H9 (cell line): Measurements from ENCODE around the gene KMT5B. TPM values are rescaled to one million over a fixed set of nuclear protein-coding genes. Genes with fewer than 3 reads are reported as not detected.

Source experiments
- DNase-seq: peaks from one replicate; pipeline ENCODE4 v3.0.0-alpha.2; 2017
- H2AFZ ChIP-seq: one replicate; pipeline ENCODE4 v1.6.1; 2013; ENCODE audit warnings: mild to moderate bottlenecking, low read length, control low read depth, moderate library complexity
- H2AK5ac ChIP-seq: 2 replicates; pipeline ENCODE4 v1.6.1; 2013; ENCODE audit warnings: low read length, control low read depth, mixed read lengths; ENCODE audit not compliant: insufficient read length
- H2BK120ac ChIP-seq: one replicate; pipeline ENCODE4 v1.6.1; 2013; ENCODE audit warnings: low read depth, mild to moderate bottlenecking, low read length, control low read depth, inconsistent platforms; ENCODE audit not compliant: poor library complexity, severe bottlenecking
- H2BK12ac ChIP-seq: 2 replicates; pipeline ENCODE4 v1.6.1; 2013; ENCODE audit warnings: low read length, control low read depth, mixed read lengths, low read depth; ENCODE audit not compliant: insufficient read length
- H2BK15ac ChIP-seq: 2 replicates; pipeline ENCODE4 v1.6.1; 2013; ENCODE audit warnings: low read depth, low read length, control low read depth
- H2BK20ac ChIP-seq: one replicate; pipeline ENCODE4 v1.6.1; 2013; ENCODE audit warnings: low read depth, mild to moderate bottlenecking, low read length, control low read depth, inconsistent platforms; ENCODE audit not compliant: poor library complexity, severe bottlenecking
- H2BK5ac ChIP-seq: 2 replicates; pipeline ENCODE4 v1.6.1; 2013; ENCODE audit warnings: low read length, control low read depth, mixed read lengths; ENCODE audit not compliant: insufficient read length
- H3K14ac ChIP-seq: 2 replicates; pipeline ENCODE4 v1.6.1; 2013; ENCODE audit warnings: low read length, control low read depth; ENCODE audit not compliant: insufficient read depth
- H3K18ac ChIP-seq: 2 replicates; pipeline ENCODE4 v1.6.1; 2013; ENCODE audit warnings: low read depth, mild to moderate bottlenecking, mixed read lengths, low read length, control low read depth; ENCODE audit not compliant: insufficient read length
- H3K23ac ChIP-seq: 2 replicates; pipeline ENCODE4 v1.6.1; 2013; ENCODE audit warnings: low read length, control low read depth, mixed read lengths, low read depth; ENCODE audit not compliant: insufficient read length
- H3K23me2 ChIP-seq: 2 replicates; pipeline ENCODE4 v1.6.1; 2013; ENCODE audit warnings: low read depth, mild to moderate bottlenecking, mixed read lengths, low read length, control low read depth; ENCODE audit not compliant: insufficient read length, poor library complexity, severe bottlenecking
- H3K27ac ChIP-seq: 2 replicates; pipeline ENCODE4 v1.5.1; 2013; ENCODE audit warnings: low read length, control low read depth, mixed read lengths, low read depth; ENCODE audit not compliant: insufficient read length
- H3K27me3 ChIP-seq: 2 replicates; pipeline ENCODE4 v1.6.1; 2013; ENCODE audit warnings: low read length, control low read depth, inconsistent platforms; ENCODE audit not compliant: insufficient read depth
- H3K4ac ChIP-seq: 2 replicates; pipeline ENCODE4 v1.6.1; 2013; ENCODE audit warnings: low read depth, mild to moderate bottlenecking, control low read depth, inconsistent platforms, low read length, moderate library complexity
- H3K4me1 ChIP-seq: 2 replicates; pipeline ENCODE4 v1.6.1; 2013; ENCODE audit warnings: low read length, control low read depth, inconsistent platforms; ENCODE audit not compliant: insufficient read depth
- H3K4me2 ChIP-seq: 2 replicates; pipeline ENCODE4 v1.6.1; 2013; ENCODE audit warnings: low read length, control low read depth, mixed read lengths; ENCODE audit not compliant: insufficient read length, insufficient read depth
- H3K56ac ChIP-seq: 2 replicates; pipeline ENCODE4 v1.6.1; 2013; ENCODE audit warnings: low read depth, mild to moderate bottlenecking, mixed read lengths, low read length, control low read depth; ENCODE audit not compliant: insufficient read length
- H3K79me1 ChIP-seq: 2 replicates; pipeline ENCODE4 v1.6.1; 2013; ENCODE audit warnings: low read depth, mild to moderate bottlenecking, moderate library complexity, low read length, control low read depth, inconsistent platforms; ENCODE audit not compliant: insufficient read depth, poor library complexity, severe bottlenecking
- H3K79me2 ChIP-seq: 2 replicates; pipeline ENCODE4 v1.6.1; 2013; ENCODE audit warnings: low read length, control low read depth, inconsistent platforms; ENCODE audit not compliant: insufficient read depth
- H3K9ac ChIP-seq: 2 replicates; pipeline ENCODE4 v1.6.1; 2013; ENCODE audit warnings: low read length, control low read depth, mixed read lengths; ENCODE audit not compliant: insufficient read length; ENCODE audit errors: extremely low read depth
- H3K9me3 ChIP-seq: one replicate; pipeline ENCODE4 v1.6.1; 2013; ENCODE audit warnings: low read depth, low read length, inconsistent platforms; ENCODE audit not compliant: control insufficient read depth
- H3T11ph ChIP-seq: one replicate; pipeline ENCODE4 v1.6.1; 2013; ENCODE audit warnings: mild to moderate bottlenecking, low read length, control low read depth, inconsistent platforms
- H4K20me1 ChIP-seq: one replicate; pipeline ENCODE4 v1.6.1; 2013; ENCODE audit not compliant: control insufficient read depth, insufficient read length, insufficient read depth
- H4K5ac ChIP-seq: 2 replicates; pipeline ENCODE4 v1.6.1; 2013; ENCODE audit warnings: low read depth, mild to moderate bottlenecking, mixed read lengths, low read length, control low read depth; ENCODE audit not compliant: insufficient read length
- H4K8ac ChIP-seq: replicated peaks from 2 replicates; pipeline ENCODE4 v1.6.1; 2013; ENCODE audit warnings: low read length, control low read depth, mixed read lengths, low read depth; ENCODE audit not compliant: insufficient read length
- H4K91ac ChIP-seq: 2 replicates; pipeline ENCODE4 v1.6.1; 2013; ENCODE audit warnings: low read depth, mild to moderate bottlenecking, moderate library complexity, mixed read lengths, low read length, control low read depth; ENCODE audit not compliant: insufficient read length
- H3K27ac Mint-ChIP-seq, 3 experiments: 2 replicates in 2 of 3; 3 replicates in 1 of 3; pipeline ENCODE4 v1.8.0; 2020 to 2021; ENCODE audit warnings: mixed read lengths in 3 of 3, mild to moderate bottlenecking in 1 of 3, moderate library complexity in 1 of 3
- H3K27me3 Mint-ChIP-seq: 2 replicates; pipeline ENCODE4 v1.8.0; 2021; ENCODE audit warnings: low read depth, mild to moderate bottlenecking, moderate library complexity, mixed read lengths
- H3K36me3 Mint-ChIP-seq, 3 experiments: 2 replicates in 2 of 3; 3 replicates in 1 of 3; pipeline ENCODE4 v1.8.0; 2020 to 2021; ENCODE audit warnings: low read depth in 3 of 3, mixed read lengths in 3 of 3; ENCODE audit not compliant: insufficient read depth in 1 of 3
- H3K4me1 Mint-ChIP-seq, 2 experiments: 2 replicates each; pipeline ENCODE4 v1.8.0; 2020; ENCODE audit warnings: mixed read lengths in 2 of 2
- H3K4me3 Mint-ChIP-seq, 2 experiments: 2 replicates in 1 of 2; 3 replicates in 1 of 2; pipeline ENCODE4 v1.8.0; 2020 to 2021; ENCODE audit warnings: mild to moderate bottlenecking in 2 of 2, mixed read lengths in 2 of 2, moderate library complexity in 1 of 2
- H3K9me3 Mint-ChIP-seq, 2 experiments: 2 replicates in 1 of 2; 3 replicates in 1 of 2; pipeline ENCODE4 v1.8.0; 2020; ENCODE audit warnings: mild to moderate bottlenecking in 2 of 2, mixed read lengths in 2 of 2, moderate library complexity in 1 of 2
- CTCF ChIP-seq: fragments of 200-600 bp; sonication (generic); conservative IDR thresholded peaks from 3 replicates; pipeline ENCODE4 v1.8.0; 2021; ENCODE audit warnings: antibody characterized with exemption, mild to moderate bottlenecking
- WGBS: extraction: QIAGEN DNeasy Blood & Tissue Kit; methylation state at CpG from one replicate; pipeline ENCODE4 v1.1.7; 2013; ENCODE audit warnings: missing lambda C conversion rate, low lambda C conversion rate, mixed read lengths; ENCODE audit not compliant: insufficient read length; ENCODE audit errors: extremely low coverage; 5-methylcytosine and 5-hydroxymethylcytosine counted together
- total RNA-seq: library from RNA; stranded (reverse); gene quantifications from 2 replicates; pipeline ENCODE4 v1.2.1, GENCODE V29; 2021

KMT5B gene
- total RNA-seq, 1 experiment from 2014 or later, result 61.6 TPM

- Histone ChIP-seq H3K23ac (no peak overlapping the region), H3K27ac (no peak overlapping the region), H3K9me3 (no peaks in the 10 kb centered on the region), H4K5ac (no peak overlapping the region), H3K14ac (no peak overlapping the region), H2BK12ac (no peak overlapping the region), H3K4me2 (no peak overlapping the region), H3K18ac (no peak overlapping the region), H4K91ac (no peak overlapping the region), H3K79me2 (peaks cover 30% of the 10 kb centered on the region; the same call in 1 of the 2 replicates), H3K4ac (no peak overlapping the region), H3K9ac (no peak overlapping the region), H2AK5ac (no peak overlapping the region), H2BK20ac (no peak overlapping the region), H3K79me1 (peaks cover 10% of the 10 kb centered on the region), H3T11ph (no peak overlapping the region), H2BK120ac (no peak overlapping the region), H2BK15ac (no peak overlapping the region), H3K27me3 (no peaks in the 10 kb centered on the region), H3K4me1 (peaks cover 4% of the 10 kb centered on the region; the same call in 1 of the 2 replicates), H2AFZ (no peak overlapping the region), H3K23me2 (no peaks in the 10 kb centered on the region), H2BK5ac (no peak overlapping the region), H4K8ac (no peak overlapping the region), H3K56ac (no peak overlapping the region), H4K20me1 (no peaks in the 10 kb centered on the region)
- peaks cover 50 to 56% of the 10 kb centered on the region in 2 experiments for H3K4me1 Mint-ChIP-seq
- peak overlapping the region in 1 of 3 experiments; percentile 85; a peak in 1 of 7 replicates for H3K27ac Mint-ChIP-seq
- H3K36me3 Mint-ChIP-seq, result 0 out of 7 replicates have a peak, but pooled peaks cover 0 to 3% (median 0%) of the 10 kb centered on the region in 3 experiments
- TF ChIP-seq CTCF, result no peak
- no peak for DNase-seq
- no peak overlapping the region; a peak in 1 of 5 replicates for H3K4me3 Mint-ChIP-seq
- no peaks in the 10 kb centered on the region for H3K9me3 Mint-ChIP-seq
- whole genome bisulfite sequencing, result no CpG with 5 or more reads among the region's 6 CpGs
- H3K27me3 Mint-ChIP-seq, result no peaks in the 10 kb centered on the region
Observed at GRCh38 chr11:68204402-68204801, 8.7 kb downstream of the KMT5B start.
